PC-3 (cell line): ENCODE measurements around the gene RABL6. TPM values are rescaled to one million over a fixed set of nuclear protein-coding genes. Genes with fewer than 3 reads are reported as not detected.

ENCODE experiments used
- ATAC-seq: fragments of 200-7000 bp; cut with Tn5 transposase; 2 replicates; pipeline ENCODE4 v1.9.1; 2020; ENCODE audit warnings: mild to moderate bottlenecking, moderate library complexity
- BruUV-seq: library from RNA; stranded (reverse); fragments of 400-500 nt; replicated peaks from 2 replicates; lab custom pipeline; 2021; lab: Mats Ljungman, UMichigan
- CTCF ChIA-PET: fragments of 300-600 bp; sonication (Branson Sonifier 250); formaldehyde crosslinking; loops from one replicate; lab custom pipeline; 2022; ENCODE audit warnings: antibody characterized with exemption; lab: Charles Lee
- POLR2A ChIA-PET: fragments of 300-600 bp; sonication (Branson Sonifier 250); formaldehyde crosslinking; loops from one replicate; lab custom pipeline; 2022; ENCODE audit warnings: antibody characterized with exemption; ENCODE audit not compliant: unreplicated experiment; lab: Charles Lee
- DNase-seq: peaks from one replicate; pipeline ENCODE4 v3.0.0-alpha.2; 2015
- H2AFZ ChIP-seq: fragments of 300-600 bp; sonication (generic); 2 replicates; pipeline ENCODE4 v1.6.0; 2016; ENCODE audit warnings: antibody characterized with exemption, low read length
- H3F3A ChIP-seq: fragments of 300-600 bp; sonication (generic); one replicate; pipeline ENCODE4 v1.6.0; 2017; ENCODE audit warnings: antibody characterized with exemption, low read length, control low read depth, mild to moderate bottlenecking; ENCODE audit not compliant: unreplicated experiment
- H3K27ac ChIP-seq: fragments of 300-600 bp; sonication (generic); 2 replicates; pipeline ENCODE4 v1.5.1; 2016; ENCODE audit warnings: mild to moderate bottlenecking, low read length
- H3K27me3 ChIP-seq: fragments of 300-600 bp; sonication (generic); 2 replicates; pipeline ENCODE4 v1.6.1; 2016; ENCODE audit warnings: low read length, mixed read lengths
- H3K36me3 ChIP-seq: fragments of 300-600 bp; sonication (generic); 2 replicates; pipeline ENCODE4 v1.6.1; 2016; ENCODE audit warnings: low read depth, mixed run types, low read length, mixed read lengths
- H3K4me1 ChIP-seq: fragments of 300-600 bp; sonication (generic); 2 replicates; pipeline ENCODE4 v1.5.1; 2016; ENCODE audit warnings: low read length; ENCODE audit not compliant: insufficient read depth
- H3K4me2 ChIP-seq: fragments of 300-600 bp; sonication (generic); 2 replicates; pipeline ENCODE4 v1.6.0; 2016; ENCODE audit warnings: low read length
- H3K4me3 ChIP-seq: fragments of 300-600 bp; sonication (generic); 2 replicates; pipeline ENCODE4 v1.5.1; 2016; ENCODE audit warnings: mild to moderate bottlenecking, low read length, mixed read lengths
- H3K79me2 ChIP-seq: fragments of 300-600 bp; sonication (generic); 2 replicates; pipeline ENCODE4 v1.6.1; 2017; ENCODE audit warnings: low read length, mixed read lengths
- H3K9ac ChIP-seq: fragments of 300-600 bp; sonication (generic); 2 replicates; pipeline ENCODE4 v1.6.0; 2016; ENCODE audit warnings: mild to moderate bottlenecking, low read length
- H3K9me2 ChIP-seq: fragments of 300-600 bp; sonication (generic); replicated peaks from 2 replicates; pipeline ENCODE4 v1.6.1; 2016; ENCODE audit warnings: mixed run types, low read length, mixed read lengths
- H3K9me3 ChIP-seq: fragments of 300-600 bp; sonication (generic); 2 replicates; pipeline ENCODE4 v1.6.1; 2016; ENCODE audit warnings: low read length, mixed read lengths
- H4K20me1 ChIP-seq: fragments of 300-600 bp; sonication (generic); 2 replicates; pipeline ENCODE4 v1.6.1; 2016; ENCODE audit warnings: low read length, mixed read lengths
- EZH2 ChIP-seq: fragments of 300-600 bp; sonication (generic); IDR thresholded peaks from one replicate; pipeline ENCODE4 v1.6.1; 2017; ENCODE audit warnings: antibody characterized with exemption, mild to moderate bottlenecking, low read length; ENCODE audit not compliant: unreplicated experiment
- EZH2phosphoT487 ChIP-seq: fragments of 300-600 bp; sonication (generic); IDR thresholded peaks from 2 replicates; pipeline ENCODE4 v1.6.1; 2018; ENCODE audit warnings: mild to moderate bottlenecking, antibody characterized with exemption, low read length, borderline replicate concordance
- intact Hi-C: fragments of 100-400 bp; cut with micrococcal nuclease; formaldehyde crosslinking; loops from 2 replicates; pipeline ENCODE4 v1.9.0; 2023
- microRNA-seq: library from miRNA; unstranded; fragments of <30 nt; microRNA quantifications from one replicate; pipeline ENCODE4 v1.1.0, GENCODE V29; 2020; ENCODE audit not compliant: unreplicated experiment
- total RNA-seq: library from RNA; depleted of rRNA; stranded (reverse); fragments of >200 nt; gene quantifications from 2 replicates; pipeline ENCODE4 v1.2.3, GENCODE V29; 2014; rRNA removed
- TF ChIP-seq, protein P1 (sequence below): fragments of 300-600 bp; sonication (generic); conservative IDR thresholded peaks from 2 replicates; pipeline ENCODE4 v1.5.1; 2017; ENCODE audit warnings: antibody characterized with exemption, low read depth, mild to moderate bottlenecking, low read length

RABL6 gene
- total RNA-seq, 1 experiment from 2014 or later: 84.3 TPM

DNA sequence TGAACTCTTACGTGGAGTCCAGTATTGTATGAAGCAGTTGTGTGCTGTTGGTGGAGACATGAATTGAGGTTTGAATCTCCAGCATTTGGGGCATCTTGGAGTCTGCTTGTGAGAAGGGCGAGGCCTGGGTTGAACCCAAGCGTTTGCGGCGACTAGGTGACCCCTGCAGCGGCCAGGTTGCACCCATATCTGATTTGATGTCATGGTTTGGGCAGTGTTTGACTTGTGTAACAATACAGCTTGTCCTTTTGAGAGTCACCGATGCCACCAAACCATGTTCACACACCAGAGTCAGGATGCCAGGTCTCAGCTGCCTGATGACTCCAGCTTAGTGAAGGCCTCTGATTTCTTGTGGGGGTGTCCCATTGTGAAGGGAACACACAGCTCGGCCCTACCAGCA lies 80.7 kb downstream of the RABL6 start:
- ATAC-seq: no peak
- ChIA-PET POLR2A (no interaction called here), CTCF (no interaction called here)
- Histone ChIP-seq H3K4me1 (no peaks in the 10 kb centered on the region), H3K27ac (no peak overlapping the region), H3K79me2 (peaks cover 73% of the 10 kb centered on the region), H3K27me3 (no peaks in the 10 kb centered on the region), H3K4me3 (no peak overlapping the region), H3K4me2 (no peak overlapping the region), H3K9me3 (no peaks in the 10 kb centered on the region), H3K9me2 (no peaks in the 10 kb centered on the region), H3K9ac (no peak overlapping the region), H4K20me1 (no peaks in the 10 kb centered on the region), H3K36me3 (no peaks in the 10 kb centered on the region), H3F3A (no peaks in the 10 kb centered on the region), H2AFZ (no peak overlapping the region)
- DNase-seq: no peak
- BruUV-seq: no TSS peak
- intact Hi-C loops: no loop called here
- no peak for TF ChIP-seq EZH2phosphoT487
- TF ChIP-seq EZH2: no peak
- TF ChIP-seq, protein P1, sequence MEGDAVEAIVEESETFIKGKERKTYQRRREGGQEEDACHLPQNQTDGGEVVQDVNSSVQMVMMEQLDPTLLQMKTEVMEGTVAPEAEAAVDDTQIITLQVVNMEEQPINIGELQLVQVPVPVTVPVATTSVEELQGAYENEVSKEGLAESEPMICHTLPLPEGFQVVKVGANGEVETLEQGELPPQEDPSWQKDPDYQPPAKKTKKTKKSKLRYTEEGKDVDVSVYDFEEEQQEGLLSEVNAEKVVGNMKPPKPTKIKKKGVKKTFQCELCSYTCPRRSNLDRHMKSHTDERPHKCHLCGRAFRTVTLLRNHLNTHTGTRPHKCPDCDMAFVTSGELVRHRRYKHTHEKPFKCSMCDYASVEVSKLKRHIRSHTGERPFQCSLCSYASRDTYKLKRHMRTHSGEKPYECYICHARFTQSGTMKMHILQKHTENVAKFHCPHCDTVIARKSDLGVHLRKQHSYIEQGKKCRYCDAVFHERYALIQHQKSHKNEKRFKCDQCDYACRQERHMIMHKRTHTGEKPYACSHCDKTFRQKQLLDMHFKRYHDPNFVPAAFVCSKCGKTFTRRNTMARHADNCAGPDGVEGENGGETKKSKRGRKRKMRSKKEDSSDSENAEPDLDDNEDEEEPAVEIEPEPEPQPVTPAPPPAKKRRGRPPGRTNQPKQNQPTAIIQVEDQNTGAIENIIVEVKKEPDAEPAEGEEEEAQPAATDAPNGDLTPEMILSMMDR: no peak

DNA sequence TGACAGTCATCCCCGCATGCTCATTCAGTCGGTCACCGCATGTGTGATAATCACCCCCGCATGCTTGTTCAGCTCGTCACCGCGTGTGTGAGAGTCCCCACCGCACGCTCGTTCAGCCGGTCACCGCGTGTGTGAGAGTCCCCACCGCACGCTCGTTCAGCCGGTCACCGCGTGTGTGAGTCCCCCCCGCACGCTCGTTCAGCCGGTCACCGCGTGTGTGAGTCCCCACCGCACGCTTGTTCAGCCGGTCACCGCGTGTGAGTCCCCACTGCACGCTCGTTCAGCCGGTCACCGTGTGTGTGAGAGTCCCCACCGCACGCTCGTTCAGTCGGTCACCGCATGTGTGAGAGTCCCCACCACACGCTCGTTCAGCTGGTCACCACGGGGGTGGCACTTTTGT lies 82.1 kb downstream of the RABL6 start:
- Histone ChIP-seq H3K9ac (no peak overlapping the region), H3K27me3 (no peaks in the 10 kb centered on the region), H2AFZ (no peak overlapping the region), H3K4me2 (no peak overlapping the region), H3K4me3 (no peak overlapping the region), H3K9me2 (no peaks in the 10 kb centered on the region), H3K36me3 (no peaks in the 10 kb centered on the region), H3K27ac (no peak overlapping the region), H3K9me3 (no peaks in the 10 kb centered on the region), H4K20me1 (no peaks in the 10 kb centered on the region), H3K4me1 (no peaks in the 10 kb centered on the region), H3F3A (no peaks in the 10 kb centered on the region), H3K79me2 (peaks cover 80% of the 10 kb centered on the region)
- ChIA-PET POLR2A (no interaction called here), CTCF (no interaction called here)
- intact Hi-C loops: no loop called here
- TF ChIP-seq, protein P1: no peak
- TF ChIP-seq EZH2phosphoT487 (no peak), EZH2 (no peak)
- no peak for DNase-seq
- ATAC-seq: no peak
- no TSS peak for BruUV-seq

DNA sequence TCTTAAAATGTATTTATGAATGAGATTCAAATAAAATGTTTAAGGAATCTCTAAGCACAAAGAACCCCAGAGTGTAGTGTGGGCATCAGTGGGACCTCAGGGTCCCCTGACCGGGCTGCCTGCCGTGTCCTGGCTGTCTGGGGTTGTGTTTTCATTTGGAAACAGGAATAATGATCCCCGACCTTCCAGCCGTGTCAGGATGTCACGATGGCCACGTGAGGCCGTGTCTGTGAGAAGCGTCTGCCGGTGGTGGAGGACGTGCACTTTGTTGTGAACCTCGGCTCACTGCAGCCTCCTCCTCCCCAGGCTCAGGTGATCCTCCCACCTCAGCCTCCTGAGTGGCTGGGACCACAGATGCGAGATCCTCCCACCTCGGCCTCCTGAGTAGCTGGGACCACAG lies 82.9 kb downstream of the RABL6 start:
- POLR2A ChIA-PET: no interaction called here
- no peaks in the 10 kb centered on the region for H3K36me3 ChIP-seq
- TF ChIP-seq EZH2 (no peak), EZH2phosphoT487 (no peak)
- TF ChIP-seq, protein P1: no peak
- no peaks in the 10 kb centered on the region for H3F3A ChIP-seq
- no TSS peak for BruUV-seq
- H3K27ac ChIP-seq: no peak overlapping the region
- H4K20me1 ChIP-seq: no peaks in the 10 kb centered on the region
- no peak overlapping the region for H3K9ac ChIP-seq
- H3K4me3 ChIP-seq: no peak overlapping the region
- CTCF ChIA-PET: no interaction called here
- no peaks in the 10 kb centered on the region for H3K9me3 ChIP-seq
- no peak overlapping the region for H3K4me2 ChIP-seq
- intact Hi-C loops: no loop called here
- DNase-seq: no peak
- H3K4me1 ChIP-seq: no peaks in the 10 kb centered on the region
- H2AFZ ChIP-seq: no peak overlapping the region
- no peaks in the 10 kb centered on the region for H3K9me2 ChIP-seq
- no peaks in the 10 kb centered on the region for H3K27me3 ChIP-seq
- peaks cover 84% of the 10 kb centered on the region for H3K79me2 ChIP-seq
- ATAC-seq: no peak

Small RNA genes within 50 kb of the gene (microRNA-seq; reads per million reads assigned to microRNA genes)
- gene MIR4292 (not detected), gene MIR4479 (1.0 reads per million)

Other genes starting within 250 kb of the RABL6 start
- gene EGFL7, start 145.0 kb upstream of the RABL6 start, total RNA-seq: 23.1 and 29.5 TPM in 2 replicates
- 103 and 106 TPM in 2 replicates for gene AGPAT2, start 120.5 kb upstream of the RABL6 start, total RNA-seq
- 19.5 and 26.3 TPM in 2 replicates for gene DIPK1B, start 95.4 kb upstream of the RABL6 start, total RNA-seq
- not detected in 2 replicates for gene LCN10, start 65.0 kb upstream of the RABL6 start, total RNA-seq
- not detected in 2 replicates for gene LCN6, start 59.4 kb upstream of the RABL6 start, total RNA-seq
- not detected in 2 replicates for gene LCN8, start 49.7 kb upstream of the RABL6 start, total RNA-seq
- not detected in 2 replicates for gene LCN15, start 43.4 kb upstream of the RABL6 start, total RNA-seq
- 94.6 and 101 TPM in 2 replicates for gene TMEM141, start 16.6 kb upstream of the RABL6 start, total RNA-seq
- gene CCDC183, start 11.6 kb upstream of the RABL6 start, total RNA-seq: 0.87 and 1.2 TPM in 2 replicates
- 1.4 and 2.6 TPM in 2 replicates for gene AJM1, start 34.5 kb downstream of the RABL6 start, total RNA-seq
- gene PHPT1, start 41.5 kb downstream of the RABL6 start, total RNA-seq: 83.2 and 111 TPM in 2 replicates
- 3.0 and 5.3 TPM in 2 replicates for gene MAMDC4, start 44.4 kb downstream of the RABL6 start, total RNA-seq
- gene EDF1, start 58.4 kb downstream of the RABL6 start, total RNA-seq: 544 and 562 TPM in 2 replicates
- 11.5 and 25.4 TPM in 2 replicates for gene TRAF2, start 78.6 kb downstream of the RABL6 start, total RNA-seq
- gene FBXW5, start 136.8 kb downstream of the RABL6 start, total RNA-seq: 138 and 159 TPM in 2 replicates
- 0.77 TPM in 1 of 2 replicates, not detected in the other for gene C8G, start 137.3 kb downstream of the RABL6 start, total RNA-seq
- 0.55 TPM in 1 of 2 replicates, not detected in the other for gene LCN12, start 144.3 kb downstream of the RABL6 start, total RNA-seq
- not detected in 2 replicates for gene PTGDS, start 169.6 kb downstream of the RABL6 start, total RNA-seq
- not detected in 2 replicates for gene LCNL1, start 175.0 kb downstream of the RABL6 start, total RNA-seq
- 113 and 137 TPM in 2 replicates for gene PAXX, start 184.5 kb downstream of the RABL6 start, total RNA-seq
- gene CLIC3, start 188.6 kb downstream of the RABL6 start, total RNA-seq: 1.4 and 4.3 TPM in 2 replicates
- 25.9 and 31.5 TPM in 2 replicates for gene ABCA2, start 220.3 kb downstream of the RABL6 start, total RNA-seq
- gene FUT7, start 224.1 kb downstream of the RABL6 start, total RNA-seq: not detected in 2 replicates
- 25.4 and 33.3 TPM in 2 replicates for gene NPDC1, start 238.2 kb downstream of the RABL6 start, total RNA-seq
- gene ENTPD2, start 246.1 kb downstream of the RABL6 start, total RNA-seq: 0.92 and 1.3 TPM in 2 replicates